HG03060 (cell line): Measurements from ENCODE around the gene NEDD8.

ENCODE experiments used
- ATAC-seq: cut with Tn5 transposase; IDR thresholded peaks from one replicate; pipeline ENCODE4 v1.9.1; 2021; ENCODE audit warnings: low read depth, moderate number of reproducible peaks; ENCODE audit not compliant: unreplicated experiment

NEDD8 gene

GRCh38 chr14:24232121-24232644 lies at the start of gene NEDD8:
Gene NEDD8, minus strand, starts transcription at chr14:24232367. Its CDS starts 100 bp downstream, at chr14:24232267.
- peak; percentile 58 for ATAC-seq

DNA sequence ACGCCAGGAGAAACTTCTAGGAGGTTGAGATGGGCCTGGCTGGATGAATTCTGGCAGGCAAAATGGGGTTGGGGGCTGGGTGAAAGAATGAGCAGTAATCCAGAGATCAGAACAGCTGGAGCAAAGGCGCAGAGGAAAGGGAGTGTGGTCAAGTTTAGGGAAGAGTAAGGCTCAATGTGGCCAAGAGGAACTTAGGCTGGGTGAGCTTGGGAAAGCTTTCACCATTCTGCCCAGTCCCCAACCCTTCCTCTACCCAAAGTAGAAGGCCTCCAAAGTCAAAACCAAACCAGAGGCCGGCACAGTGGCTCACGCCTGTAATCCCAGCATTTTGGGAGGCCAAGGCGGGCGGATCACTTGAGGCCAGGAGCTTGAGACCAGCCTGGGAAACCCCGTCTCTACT lies 49.5 kb upstream of the NEDD8 start:
- ATAC-seq, result no peak

GRCh38 chr14:24280797-24281460 lies 48.8 kb upstream of the NEDD8 start:
- ATAC-seq, result no peak

DNA sequence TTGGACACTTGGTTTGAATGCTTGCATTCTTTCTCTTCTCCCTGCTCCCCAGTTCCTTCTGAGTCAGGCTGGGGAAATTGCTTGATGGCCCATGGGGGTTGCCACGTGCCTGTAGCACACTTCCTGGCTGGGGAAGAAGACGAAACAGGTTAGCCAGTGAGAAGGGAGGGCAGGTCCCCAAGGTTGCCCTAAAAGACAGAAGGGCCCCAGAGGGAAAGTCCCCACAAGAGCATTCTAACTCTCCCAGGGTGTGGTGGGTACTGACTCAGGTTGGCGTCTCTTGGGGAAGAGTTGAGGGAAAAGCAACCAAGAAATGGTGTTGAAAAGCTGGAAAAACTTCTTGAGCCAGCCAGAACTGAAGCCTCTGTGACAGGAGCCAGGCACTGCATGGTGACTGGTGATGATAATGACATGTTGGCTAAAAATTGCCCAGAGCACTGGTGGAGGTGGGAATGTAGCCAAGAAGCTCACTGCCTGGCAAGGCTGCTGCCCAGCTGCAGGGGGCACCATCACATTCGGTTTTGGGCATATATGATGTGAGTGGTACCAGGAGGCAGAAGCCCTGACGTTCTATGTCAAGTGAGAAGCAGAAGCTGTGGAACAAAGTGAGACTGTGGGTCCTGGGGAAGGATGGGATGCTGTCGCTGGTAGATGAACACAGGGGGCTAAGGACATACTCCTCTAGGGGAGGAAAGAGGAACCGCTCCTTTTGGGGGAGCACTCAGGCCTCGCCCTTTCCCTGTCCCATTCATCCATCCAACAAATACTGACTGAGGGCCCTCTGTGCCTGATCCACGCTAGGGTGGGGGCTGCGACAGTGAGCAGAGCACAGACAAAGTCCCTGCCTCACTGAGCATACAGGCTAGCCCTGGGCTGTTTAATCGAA lies 47.4 kb upstream of the NEDD8 start:
- ATAC-seq, result no peak

- no peak for ATAC-seq
Observed at GRCh38 chr14:24278424-24278823, 46.3 kb upstream of the NEDD8 start.

DNA sequence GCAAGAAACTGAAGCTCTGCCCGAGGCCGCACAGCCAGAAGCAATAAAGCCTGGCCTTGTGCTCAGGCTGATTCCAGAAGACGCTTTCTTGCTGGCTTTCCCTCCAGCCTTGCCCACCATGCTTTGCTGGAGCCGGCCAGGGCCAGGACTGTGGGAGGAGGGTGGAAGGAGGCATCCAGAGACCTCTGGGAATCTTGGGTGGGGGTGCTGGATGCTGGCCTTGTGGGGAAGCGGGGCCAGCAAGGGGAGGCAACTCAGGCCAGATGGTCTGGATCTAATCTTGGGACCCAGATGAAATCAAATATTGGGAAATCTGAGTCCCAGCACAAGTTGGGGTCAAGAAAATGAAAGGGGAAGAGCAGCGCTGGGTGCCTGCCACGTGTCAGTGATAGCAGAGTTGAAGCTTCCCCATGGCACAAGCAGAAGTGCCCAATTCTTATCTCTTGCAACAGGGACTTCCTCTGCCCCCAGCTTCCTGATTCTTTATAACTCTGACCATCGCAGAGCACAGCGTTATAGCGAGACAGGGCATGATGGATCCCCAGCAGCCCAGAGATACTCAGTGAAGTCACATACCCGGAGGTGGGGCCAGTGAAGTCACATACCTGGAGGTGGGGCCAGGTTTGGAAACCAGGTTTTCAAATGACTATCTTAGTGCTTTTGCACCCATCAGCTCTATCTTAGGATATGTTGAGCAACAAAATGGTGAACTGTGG lies 45.6 kb upstream of the NEDD8 start:
- ATAC-seq, result no peak

- ATAC-seq, result no peak
Observed at GRCh38 chr14:24277071-24277470, 44.9 kb upstream of the NEDD8 start.

GRCh38 chr14:24274101-24274543 lies 42.0 kb upstream of the NEDD8 start:
- peak; percentile 40 for ATAC-seq

GRCh38 chr14:24273422-24273998 lies 41.3 kb upstream of the NEDD8 start:
- no peak for ATAC-seq

GRCh38 chr14:24272467-24272866 lies 40.3 kb upstream of the NEDD8 start:
- ATAC-seq, result no peak

DNA sequence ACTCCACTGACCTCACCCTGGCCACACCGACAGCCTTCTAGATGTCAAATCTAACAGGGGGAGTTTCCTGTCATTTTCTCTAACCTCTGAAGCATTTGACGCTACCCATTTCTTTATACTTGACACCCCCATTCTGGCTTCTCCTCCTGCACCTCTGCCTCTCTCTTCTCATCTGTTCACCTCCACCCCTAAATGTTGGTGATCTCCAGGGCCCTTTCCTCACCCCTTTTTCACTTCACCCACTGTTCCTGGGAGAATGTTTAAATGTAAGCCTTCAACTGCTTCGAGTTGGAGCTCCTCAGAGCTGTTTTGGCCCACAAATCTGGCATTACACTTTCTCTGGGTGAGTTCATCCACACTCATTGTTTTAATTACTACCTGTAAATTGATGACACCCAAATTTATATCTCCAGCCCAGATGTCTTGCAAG lies 39.7 kb upstream of the NEDD8 start:
- no peak for ATAC-seq

- peak; percentile 45 for ATAC-seq
Observed at GRCh38 chr14:24271134-24271833, 39.1 kb upstream of the NEDD8 start, which contains the start of gene RABGGTA. Gene RABGGTA, minus strand, starts transcription at chr14:24271597. Its CDS starts 482 bp downstream, at chr14:24271115.

- peak; percentile 0 for ATAC-seq
Observed at GRCh38 chr14:24270537-24271133, 38.5 kb upstream of the NEDD8 start.

DNA sequence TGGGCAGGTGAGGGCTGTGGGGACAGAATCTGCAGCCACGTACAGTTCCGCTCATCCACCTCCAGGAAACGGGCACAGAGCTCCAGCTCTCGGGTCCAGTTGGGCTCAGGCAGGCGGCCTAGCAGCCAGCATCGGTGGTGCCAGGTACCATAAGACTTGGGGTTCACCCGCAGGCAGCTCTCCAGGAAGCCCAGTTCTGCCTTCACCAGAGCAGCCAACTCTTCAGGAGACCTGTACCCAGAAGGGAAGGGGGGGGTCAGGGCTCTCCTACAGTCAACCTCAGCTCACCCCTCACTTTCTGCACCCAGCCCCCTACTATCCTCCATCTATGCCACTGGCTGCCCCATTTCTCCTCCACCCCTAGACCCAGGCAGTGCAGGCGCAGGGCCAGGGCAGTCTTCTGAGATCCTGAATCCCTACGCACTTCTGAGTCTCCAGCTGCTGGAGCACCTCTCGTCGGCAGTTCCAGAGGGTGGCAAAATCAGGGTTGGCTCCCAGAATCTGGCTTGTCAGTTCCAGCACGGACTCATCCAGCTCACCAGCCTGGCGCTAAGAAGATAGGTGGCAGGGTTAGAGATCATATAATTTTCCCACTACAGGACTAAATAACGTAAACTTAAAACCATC lies 37.9 kb upstream of the NEDD8 start:
- ATAC-seq, result no peak

GRCh38 chr14:24269368-24269767 lies 37.2 kb upstream of the NEDD8 start:
- no peak for ATAC-seq

DNA sequence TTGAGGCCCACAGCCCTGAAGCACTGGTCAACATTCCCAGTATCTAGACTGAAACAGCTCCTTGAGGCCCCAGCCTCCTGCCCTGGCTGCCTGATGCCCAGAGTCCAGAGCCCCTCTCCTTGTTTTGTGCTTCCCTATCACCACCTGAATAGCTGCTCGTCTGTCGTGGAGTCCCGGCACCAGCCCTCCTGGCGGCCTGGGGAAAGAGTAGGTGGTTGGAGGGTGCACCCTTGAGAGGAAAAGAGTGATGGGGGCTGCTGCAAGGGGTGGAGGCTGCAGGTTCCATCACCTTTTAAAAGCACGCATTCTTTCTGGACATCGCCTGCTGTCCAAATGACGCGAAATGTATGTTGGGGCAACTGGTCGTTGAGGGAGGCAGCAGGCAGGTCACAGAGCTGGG lies 36.1 kb upstream of the NEDD8 start:
- ATAC-seq, result no peak

DNA sequence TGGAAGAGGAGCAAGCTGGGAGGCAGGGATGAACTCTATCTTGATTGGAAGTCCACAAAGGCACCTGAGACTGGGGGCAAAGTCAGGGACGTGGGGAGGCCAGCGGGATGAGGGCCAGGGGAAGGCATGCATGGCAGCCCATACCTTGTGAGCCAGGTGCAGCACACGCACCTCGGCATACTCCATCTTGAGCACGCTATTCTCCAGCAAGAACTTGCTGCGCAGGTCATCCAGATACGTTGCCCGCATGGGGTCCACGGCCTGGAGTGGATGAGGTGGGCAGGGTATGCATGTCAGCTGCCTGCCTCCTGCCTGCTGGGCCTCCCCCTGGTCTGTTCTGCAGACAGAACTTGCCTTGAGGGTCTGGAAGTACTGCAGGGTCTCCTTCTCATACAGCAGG lies 35.3 kb upstream of the NEDD8 start:
- ATAC-seq, result no peak

DNA sequence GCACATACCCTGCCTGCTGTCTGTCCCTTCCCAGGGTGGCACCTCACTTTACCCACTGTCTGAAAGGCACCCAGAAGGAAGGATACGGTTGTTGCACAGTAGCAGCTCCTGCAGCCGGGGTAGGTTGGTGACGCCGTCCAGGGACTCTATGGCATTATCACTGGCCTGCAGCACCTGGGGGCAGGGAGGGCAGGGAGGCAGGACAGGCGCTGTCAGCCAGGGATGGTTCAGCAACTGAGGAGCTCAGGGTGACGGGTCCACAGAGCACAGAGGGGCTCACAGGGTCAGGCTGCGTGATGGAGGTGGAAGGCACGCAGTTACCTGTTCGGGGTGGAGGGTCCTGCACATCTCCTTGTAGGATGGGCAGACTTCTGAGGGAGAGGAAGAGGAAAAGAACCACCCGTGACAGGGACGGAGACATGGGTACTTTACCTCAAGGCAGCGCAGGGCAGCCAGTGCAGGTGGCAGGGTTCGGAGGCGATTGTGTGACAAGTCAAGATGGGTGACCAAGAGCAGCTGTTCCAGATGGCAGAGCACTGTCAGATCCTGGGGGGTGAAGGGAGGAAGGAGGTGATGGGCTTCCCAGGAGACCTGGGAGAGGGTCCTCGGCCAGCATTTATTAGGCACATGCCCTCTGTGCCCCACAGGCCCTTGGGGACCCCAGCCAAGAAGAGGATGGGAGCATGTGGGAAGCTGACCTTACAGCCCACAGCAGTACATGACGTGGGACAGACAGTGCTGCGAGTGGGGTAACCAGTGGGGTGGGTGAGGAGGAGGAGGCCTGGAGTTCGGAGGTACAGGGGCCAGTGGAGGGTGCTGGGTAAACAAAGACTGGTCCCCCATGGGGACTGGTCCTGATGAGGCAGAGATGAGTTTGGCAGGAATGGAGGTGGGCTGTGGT lies 34.4 kb upstream of the NEDD8 start:
- ATAC-seq, result no peak
